HFF-Myc (cell line): ENCODE measurements around the gene SLC45A1.

ENCODE experiments used
- DNase-seq: peaks from one replicate; pipeline ENCODE4 v3.0.0-alpha.2; 2011; ENCODE audit warnings: low read depth; ENCODE audit errors: extremely low read depth
- H3K4me3 ChIP-seq: replicated peaks from 2 replicates; pipeline ENCODE4 v1.5.1; 2011; ENCODE audit warnings: low read depth, mild to moderate bottlenecking, control low read depth, low read length
- TF ChIP-seq, protein P1 (sequence below): IDR thresholded peaks from 2 replicates; pipeline ENCODE4 v1.5.1; 2012; ENCODE audit warnings: mild to moderate bottlenecking, low read depth, low read length, control low read depth; ENCODE audit errors: missing control alignments

Gene SLC45A1

DNA sequence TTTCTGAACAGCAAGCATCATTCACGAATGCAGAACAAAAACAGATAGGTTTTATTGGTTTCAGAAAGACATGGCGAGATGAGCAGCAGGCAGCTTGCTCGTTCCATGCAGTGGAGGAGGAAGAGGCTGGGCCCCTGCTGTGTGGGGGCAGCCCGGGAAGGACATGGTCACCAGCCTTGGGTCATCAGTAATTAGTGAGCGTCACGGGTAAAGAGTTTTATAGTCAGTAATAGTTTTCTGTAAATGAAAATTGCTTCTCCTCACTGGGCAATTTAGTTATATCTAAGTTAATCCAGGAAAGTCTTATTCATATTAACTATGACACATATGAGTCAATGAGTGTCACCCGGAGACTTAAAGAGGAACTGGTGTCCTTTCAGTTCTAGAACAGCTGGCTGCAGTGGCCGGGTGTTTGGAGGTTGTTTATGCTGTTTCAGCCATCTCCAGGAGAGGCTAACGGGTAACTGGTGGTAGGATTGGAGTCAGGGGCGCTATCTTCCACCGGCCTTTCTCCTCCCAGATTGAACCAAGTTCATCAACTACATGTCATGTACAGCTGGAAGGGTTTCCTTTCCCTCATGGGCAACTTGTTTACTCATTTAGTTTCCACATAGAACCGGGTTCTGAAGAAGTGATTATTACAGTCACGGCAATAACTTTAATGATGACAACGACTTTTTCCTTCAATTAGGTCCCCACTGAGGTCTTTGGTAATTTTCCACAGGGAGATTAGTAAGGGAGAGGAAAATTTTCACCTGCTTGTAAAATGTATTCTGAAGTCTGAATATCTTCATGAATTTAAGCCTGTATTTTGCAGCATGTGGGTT is 34.6 kb upstream of the SLC45A1 start:
- TF ChIP-seq, protein P1, sequence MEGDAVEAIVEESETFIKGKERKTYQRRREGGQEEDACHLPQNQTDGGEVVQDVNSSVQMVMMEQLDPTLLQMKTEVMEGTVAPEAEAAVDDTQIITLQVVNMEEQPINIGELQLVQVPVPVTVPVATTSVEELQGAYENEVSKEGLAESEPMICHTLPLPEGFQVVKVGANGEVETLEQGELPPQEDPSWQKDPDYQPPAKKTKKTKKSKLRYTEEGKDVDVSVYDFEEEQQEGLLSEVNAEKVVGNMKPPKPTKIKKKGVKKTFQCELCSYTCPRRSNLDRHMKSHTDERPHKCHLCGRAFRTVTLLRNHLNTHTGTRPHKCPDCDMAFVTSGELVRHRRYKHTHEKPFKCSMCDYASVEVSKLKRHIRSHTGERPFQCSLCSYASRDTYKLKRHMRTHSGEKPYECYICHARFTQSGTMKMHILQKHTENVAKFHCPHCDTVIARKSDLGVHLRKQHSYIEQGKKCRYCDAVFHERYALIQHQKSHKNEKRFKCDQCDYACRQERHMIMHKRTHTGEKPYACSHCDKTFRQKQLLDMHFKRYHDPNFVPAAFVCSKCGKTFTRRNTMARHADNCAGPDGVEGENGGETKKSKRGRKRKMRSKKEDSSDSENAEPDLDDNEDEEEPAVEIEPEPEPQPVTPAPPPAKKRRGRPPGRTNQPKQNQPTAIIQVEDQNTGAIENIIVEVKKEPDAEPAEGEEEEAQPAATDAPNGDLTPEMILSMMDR: no peak
- no peak for DNase-seq
- no peak overlapping the region for H3K4me3 ChIP-seq

DNA sequence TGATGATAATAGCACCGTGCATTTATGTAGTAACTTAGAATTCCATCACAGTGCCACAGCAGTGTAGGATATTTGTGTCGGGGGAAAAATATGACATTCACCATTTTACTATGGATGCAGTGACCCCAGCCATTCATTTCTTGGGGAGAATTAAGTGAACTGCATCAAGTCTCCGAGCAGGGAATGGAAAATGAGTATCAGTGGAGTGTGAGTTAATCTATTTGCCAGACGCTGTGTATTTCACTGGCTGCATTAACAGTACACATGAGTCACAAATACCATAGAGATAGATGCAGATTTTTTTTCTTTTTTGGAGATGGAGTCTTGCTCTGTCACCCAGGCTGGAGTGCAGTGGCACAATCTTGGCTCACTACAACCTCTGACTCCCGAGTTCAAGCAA is 33.8 kb upstream of the SLC45A1 start:
- no peak overlapping the region for H3K4me3 ChIP-seq
- no peak for DNase-seq
- TF ChIP-seq, protein P1: no peak

DNA sequence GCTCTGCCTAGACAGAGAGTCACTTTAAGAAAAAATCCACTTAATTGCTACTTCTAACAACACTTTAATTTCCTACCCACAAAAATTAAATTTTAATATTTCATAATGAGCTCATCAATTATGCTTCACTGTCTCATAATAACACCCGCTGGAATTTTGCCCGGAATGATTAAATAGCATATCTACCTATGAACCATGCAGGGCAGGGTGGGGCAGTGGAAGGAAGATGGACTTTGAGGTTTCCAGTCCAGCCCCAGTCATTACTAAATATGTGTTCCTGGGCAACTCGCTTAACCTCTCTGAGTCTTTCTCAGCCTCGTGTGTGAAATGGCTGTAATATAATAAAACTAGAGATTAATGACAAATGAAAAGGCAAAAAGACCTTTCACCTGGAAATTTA is 32.8 kb upstream of the SLC45A1 start:
- no peak overlapping the region for H3K4me3 ChIP-seq
- TF ChIP-seq, protein P1: no peak
- no peak for DNase-seq

GRCh38 chr1:8285965-8286364 is 31.9 kb upstream of the SLC45A1 start:
- TF ChIP-seq, protein P1: no peak
- DNase-seq: no peak
- no peak overlapping the region for H3K4me3 ChIP-seq

- TF ChIP-seq, protein P1: no peak
- no peak for DNase-seq
- no peak overlapping the region for H3K4me3 ChIP-seq
These were observed 24.8 kb upstream of the SLC45A1 start for GRCh38 chr1:8293118-8293517.

- H3K4me3 ChIP-seq: no peak overlapping the region
- DNase-seq: no peak
- TF ChIP-seq, protein P1: no peak
These were observed 24.2 kb upstream of the SLC45A1 start for GRCh38 chr1:8293641-8294169.

DNA sequence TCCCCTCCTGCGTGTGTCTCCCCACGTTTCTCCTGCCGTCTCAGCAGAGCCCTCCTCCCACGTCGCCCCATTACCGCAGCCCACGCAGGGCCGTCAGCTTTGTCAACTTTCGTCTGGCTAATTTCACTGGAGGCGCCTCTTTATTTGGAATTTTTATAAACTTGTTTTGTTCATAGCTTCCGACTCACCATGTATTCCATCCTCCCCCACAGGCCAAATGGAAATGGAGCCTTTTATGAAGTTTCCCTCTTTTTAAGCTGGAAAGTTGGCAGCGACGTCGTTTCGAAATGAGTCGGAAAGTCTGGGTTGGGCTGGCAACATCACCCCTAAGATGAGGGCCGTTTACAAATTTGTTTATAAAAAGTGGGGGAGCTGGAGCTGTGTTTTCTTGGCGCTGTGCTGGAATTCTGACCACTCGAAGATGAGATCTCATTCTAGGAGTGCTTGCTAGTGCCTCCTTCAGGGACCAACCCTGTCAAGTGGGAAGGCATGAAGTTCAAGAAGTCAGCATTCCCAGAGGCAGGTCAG is 23.7 kb upstream of the SLC45A1 start:
- TF ChIP-seq, protein P1: no peak
- H3K4me3 ChIP-seq: no peak overlapping the region

More for the DNA sequence above, 23.7 kb upstream of the SLC45A1 start:
- no peak for DNase-seq
